ENCODE data around the gene DNM3.

DNM3 gene

DNA sequence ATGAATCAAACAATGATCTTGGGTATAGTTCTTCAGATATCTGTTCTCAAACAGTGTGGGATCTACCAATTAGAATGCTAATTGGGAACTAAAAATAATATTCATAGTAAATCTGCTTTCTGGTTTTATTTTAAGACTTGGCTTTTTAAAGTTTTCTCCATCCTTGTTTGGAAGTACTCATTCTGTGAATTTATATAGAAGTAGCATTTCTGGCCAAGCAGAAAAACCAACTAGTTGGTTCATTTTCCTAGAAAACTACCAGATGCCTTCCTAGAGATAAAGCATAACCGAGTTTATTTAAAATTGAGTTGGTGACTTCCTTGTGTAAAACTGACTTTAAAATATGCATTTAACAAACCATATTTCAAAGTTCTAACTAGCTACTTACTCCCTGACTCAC, 48.8 kb downstream of the DNM3 start:
- H3K4me1 Mint-ChIP-seq = no peaks in the 10 kb centered on the region
- no peak overlapping the region for H3K4me3 Mint-ChIP-seq
- TF ChIP-seq, protein P1, sequence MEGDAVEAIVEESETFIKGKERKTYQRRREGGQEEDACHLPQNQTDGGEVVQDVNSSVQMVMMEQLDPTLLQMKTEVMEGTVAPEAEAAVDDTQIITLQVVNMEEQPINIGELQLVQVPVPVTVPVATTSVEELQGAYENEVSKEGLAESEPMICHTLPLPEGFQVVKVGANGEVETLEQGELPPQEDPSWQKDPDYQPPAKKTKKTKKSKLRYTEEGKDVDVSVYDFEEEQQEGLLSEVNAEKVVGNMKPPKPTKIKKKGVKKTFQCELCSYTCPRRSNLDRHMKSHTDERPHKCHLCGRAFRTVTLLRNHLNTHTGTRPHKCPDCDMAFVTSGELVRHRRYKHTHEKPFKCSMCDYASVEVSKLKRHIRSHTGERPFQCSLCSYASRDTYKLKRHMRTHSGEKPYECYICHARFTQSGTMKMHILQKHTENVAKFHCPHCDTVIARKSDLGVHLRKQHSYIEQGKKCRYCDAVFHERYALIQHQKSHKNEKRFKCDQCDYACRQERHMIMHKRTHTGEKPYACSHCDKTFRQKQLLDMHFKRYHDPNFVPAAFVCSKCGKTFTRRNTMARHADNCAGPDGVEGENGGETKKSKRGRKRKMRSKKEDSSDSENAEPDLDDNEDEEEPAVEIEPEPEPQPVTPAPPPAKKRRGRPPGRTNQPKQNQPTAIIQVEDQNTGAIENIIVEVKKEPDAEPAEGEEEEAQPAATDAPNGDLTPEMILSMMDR (IDR thresholded peaks at IDR 0.05; ENCODE audit: unreplicated experiment in 3 of 3) = no peak
- no peak overlapping the region for H3K27ac Mint-ChIP-seq
- peaks cover 9% of the 10 kb centered on the region for H3K9me3 Mint-ChIP-seq
- peaks cover 3% of the 10 kb centered on the region for H3K36me3 Mint-ChIP-seq (ENCODE audit: low read depth)
- H3K27me3 Mint-ChIP-seq (ENCODE audit: low read depth) = no peaks in the 10 kb centered on the region

DNA sequence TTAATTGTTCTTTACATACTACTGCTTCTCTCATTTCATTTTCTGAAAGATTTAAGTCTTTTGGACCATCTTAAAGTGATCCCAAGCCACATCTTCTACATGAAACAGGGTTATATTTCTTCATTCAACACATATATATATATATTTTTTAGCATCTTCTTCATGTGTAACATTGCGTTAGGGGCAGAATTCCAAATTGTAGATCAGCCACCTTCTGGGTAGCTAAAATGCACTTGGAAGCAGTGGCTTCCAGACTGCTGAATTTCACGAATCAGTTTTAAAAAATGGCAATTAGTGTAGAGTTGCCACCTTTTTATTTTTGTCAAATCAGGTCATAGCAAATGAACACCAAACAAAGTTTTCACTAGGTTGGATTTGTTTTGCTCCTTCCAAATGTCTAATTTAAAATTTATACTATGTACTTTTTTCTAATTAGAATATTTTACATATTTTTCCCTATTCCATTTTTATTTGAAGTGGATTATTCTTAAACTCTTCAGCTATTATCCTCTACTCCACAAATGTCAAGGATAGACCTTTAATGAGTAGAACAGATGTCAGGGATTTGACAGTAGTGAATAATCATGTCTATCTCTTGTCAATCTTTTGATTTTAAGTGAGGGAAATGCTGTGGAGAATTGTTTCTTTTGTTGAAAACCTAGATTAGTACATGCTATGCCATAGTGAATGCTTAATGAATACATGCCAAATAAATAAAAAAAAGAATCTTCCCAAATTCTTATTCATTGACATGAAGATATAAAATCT, 55.8 kb downstream of the DNM3 start:
- Mint-ChIP-seq H3K9me3 (peaks cover 4% of the 10 kb centered on the region), H3K4me1 (peaks cover 6% of the 10 kb centered on the region), H3K27me3 (ENCODE audit: low read depth) (no peaks in the 10 kb centered on the region), H3K36me3 (ENCODE audit: low read depth) (peaks cover 3% of the 10 kb centered on the region), H3K27ac (no peak overlapping the region), H3K4me3 (no peak overlapping the region)
- TF ChIP-seq, protein P1 (IDR thresholded peaks at IDR 0.05; ENCODE audit: unreplicated experiment in 3 of 3) = no peak

DNA sequence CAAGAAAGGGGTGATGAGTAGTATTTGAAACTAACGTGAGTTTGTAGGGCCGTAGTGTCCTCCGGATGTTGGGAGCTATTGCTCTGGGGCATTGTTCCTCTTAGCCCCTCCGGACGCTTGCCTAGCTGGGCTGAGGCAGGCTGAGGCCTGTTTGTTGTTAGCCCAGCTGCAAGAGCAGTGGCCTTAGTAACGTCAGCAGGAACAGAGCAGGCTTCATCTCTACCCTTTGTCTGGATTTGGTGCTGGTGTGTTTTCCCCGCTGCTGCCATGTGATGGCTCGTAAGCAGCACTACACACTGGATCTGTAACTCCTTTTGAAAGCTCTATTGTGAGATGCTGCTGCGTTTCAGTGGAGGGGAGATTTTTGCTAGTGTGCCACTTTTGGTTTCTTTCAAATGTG, 57.6 kb downstream of the DNM3 start:
- Mint-ChIP-seq H3K36me3 (ENCODE audit: low read depth) (peaks cover 3% of the 10 kb centered on the region), H3K27ac (peak overlapping the region; percentile 7 to 75 (median 70)), H3K27me3 (ENCODE audit: low read depth) (no peaks in the 10 kb centered on the region), H3K9me3 (peaks cover 3% of the 10 kb centered on the region), H3K4me3 (no peak overlapping the region), H3K4me1 (peaks cover 6% of the 10 kb centered on the region)
- TF ChIP-seq, protein P1 (IDR thresholded peaks at IDR 0.05; ENCODE audit: unreplicated experiment in 3 of 3) = no peak

DNA sequence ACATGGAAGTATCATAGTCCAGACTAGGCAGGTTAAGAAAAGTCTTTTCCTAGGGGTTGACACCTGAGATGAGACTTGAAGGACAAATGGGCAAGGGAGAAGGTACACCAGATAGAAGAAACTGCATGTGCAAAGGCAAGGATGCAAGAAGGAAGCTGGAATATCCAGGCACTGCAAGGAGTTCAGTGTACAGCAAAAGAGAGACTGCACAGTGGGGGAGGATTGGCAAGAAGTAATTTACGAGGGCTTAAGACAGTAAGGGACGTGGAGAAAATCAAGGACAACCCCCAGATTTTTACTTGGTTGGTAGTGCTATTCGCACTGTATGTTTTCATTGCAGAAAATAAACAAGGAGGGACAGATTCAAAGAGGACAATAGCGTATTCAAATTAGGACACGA, 58.5 kb downstream of the DNM3 start:
- no peaks in the 10 kb centered on the region for H3K36me3 Mint-ChIP-seq (ENCODE audit: low read depth)
- H3K4me3 Mint-ChIP-seq = no peak overlapping the region
- TF ChIP-seq, protein P1 (IDR thresholded peaks at IDR 0.05; ENCODE audit: unreplicated experiment in 3 of 3) = no peak
- peaks cover 6% of the 10 kb centered on the region for H3K4me1 Mint-ChIP-seq
- H3K27ac Mint-ChIP-seq = peak overlapping the region in 1 of 3 experiments; percentile 75
- no peaks in the 10 kb centered on the region for H3K9me3 Mint-ChIP-seq
- no peaks in the 10 kb centered on the region for H3K27me3 Mint-ChIP-seq (ENCODE audit: low read depth)

DNA sequence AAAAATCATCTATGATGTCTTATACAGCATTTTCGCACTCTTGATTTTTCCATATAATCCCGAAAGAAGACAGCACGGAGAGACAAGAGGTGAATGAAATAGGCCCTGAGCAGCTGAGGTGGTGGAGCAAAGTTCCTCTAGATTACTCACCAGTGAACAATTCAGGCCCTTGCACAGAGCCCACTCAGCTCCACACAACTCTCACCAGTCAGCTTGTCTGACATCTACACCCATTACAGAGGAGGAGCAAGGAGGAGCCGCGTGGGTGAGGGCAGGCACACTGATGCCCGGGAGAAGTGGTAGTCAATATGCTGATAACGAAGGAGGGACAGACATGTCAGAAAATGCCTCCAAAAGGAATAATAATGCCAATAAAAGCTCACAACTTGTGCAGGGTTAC, 59.9 kb downstream of the DNM3 start:
- no peak overlapping the region for H3K27ac Mint-ChIP-seq
- H3K27me3 Mint-ChIP-seq (ENCODE audit: low read depth) = no peaks in the 10 kb centered on the region
- no peak overlapping the region for H3K4me3 Mint-ChIP-seq
- peaks cover 6% of the 10 kb centered on the region for H3K4me1 Mint-ChIP-seq
- TF ChIP-seq, protein P1 (IDR thresholded peaks at IDR 0.05; ENCODE audit: unreplicated experiment in 3 of 3) = no peak
- H3K36me3 Mint-ChIP-seq (ENCODE audit: low read depth) = no peaks in the 10 kb centered on the region
- no peaks in the 10 kb centered on the region for H3K9me3 Mint-ChIP-seq

DNA sequence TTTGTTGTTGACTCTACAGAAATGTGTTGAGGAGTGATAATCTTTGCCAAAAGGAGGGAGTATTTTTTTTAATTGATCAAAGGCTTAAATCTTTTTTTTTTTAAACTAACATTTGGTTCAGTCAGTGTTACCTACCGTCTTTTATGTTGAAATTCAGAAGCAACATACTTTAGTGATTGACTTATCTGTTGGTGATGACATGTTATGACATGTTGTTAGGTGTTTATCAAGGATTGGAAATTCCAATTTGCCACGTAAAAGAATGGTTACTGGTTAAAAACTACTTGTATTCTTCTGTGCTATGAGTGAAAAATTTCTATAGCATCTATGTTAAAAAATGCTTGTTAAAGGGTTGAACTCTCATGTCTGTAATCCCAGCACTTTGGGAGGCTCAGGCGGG, 61.2 kb downstream of the DNM3 start:
- no peaks in the 10 kb centered on the region for H3K36me3 Mint-ChIP-seq (ENCODE audit: low read depth)
- no peak overlapping the region for H3K4me3 Mint-ChIP-seq
- H3K9me3 Mint-ChIP-seq = no peaks in the 10 kb centered on the region
- TF ChIP-seq, protein P1 (IDR thresholded peaks at IDR 0.05; ENCODE audit: unreplicated experiment in 3 of 3) = no peak
- no peak overlapping the region for H3K27ac Mint-ChIP-seq
- no peaks in the 10 kb centered on the region for H3K27me3 Mint-ChIP-seq (ENCODE audit: low read depth)
- H3K4me1 Mint-ChIP-seq = peaks cover 6% of the 10 kb centered on the region
